ENCODE results near the gene PRR14.

DNA sequence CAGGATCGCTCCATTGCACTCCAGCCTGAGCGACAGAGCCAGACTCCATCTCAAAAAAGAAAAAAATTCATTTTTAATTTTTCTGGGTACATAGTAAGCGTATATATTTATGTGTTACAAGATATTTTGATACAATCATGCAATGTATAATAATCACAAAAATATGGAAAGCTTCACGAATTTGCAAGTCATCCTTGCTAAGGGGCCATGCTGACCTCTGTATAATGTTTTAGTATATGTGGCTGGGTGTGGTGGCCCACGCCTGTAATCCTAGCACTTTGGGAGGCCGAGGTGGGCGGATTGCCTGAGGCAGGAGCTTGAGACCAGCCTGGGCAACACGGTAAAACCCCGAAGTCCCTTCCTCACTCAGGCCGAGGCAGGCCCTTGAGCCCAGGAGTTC lies 24.4 kb downstream of the PRR14 start:
- TF ChIP-seq CTCF (IDR thresholded peaks at IDR 0.05 in 4 of 5, conservative IDR thresholded peaks at IDR 0.05 in 1 of 5) (no peak), POLR2A (IDR thresholded peaks at IDR 0.05) (no peak)
